ENCODE measurements around the gene LYRM2.

DNA sequence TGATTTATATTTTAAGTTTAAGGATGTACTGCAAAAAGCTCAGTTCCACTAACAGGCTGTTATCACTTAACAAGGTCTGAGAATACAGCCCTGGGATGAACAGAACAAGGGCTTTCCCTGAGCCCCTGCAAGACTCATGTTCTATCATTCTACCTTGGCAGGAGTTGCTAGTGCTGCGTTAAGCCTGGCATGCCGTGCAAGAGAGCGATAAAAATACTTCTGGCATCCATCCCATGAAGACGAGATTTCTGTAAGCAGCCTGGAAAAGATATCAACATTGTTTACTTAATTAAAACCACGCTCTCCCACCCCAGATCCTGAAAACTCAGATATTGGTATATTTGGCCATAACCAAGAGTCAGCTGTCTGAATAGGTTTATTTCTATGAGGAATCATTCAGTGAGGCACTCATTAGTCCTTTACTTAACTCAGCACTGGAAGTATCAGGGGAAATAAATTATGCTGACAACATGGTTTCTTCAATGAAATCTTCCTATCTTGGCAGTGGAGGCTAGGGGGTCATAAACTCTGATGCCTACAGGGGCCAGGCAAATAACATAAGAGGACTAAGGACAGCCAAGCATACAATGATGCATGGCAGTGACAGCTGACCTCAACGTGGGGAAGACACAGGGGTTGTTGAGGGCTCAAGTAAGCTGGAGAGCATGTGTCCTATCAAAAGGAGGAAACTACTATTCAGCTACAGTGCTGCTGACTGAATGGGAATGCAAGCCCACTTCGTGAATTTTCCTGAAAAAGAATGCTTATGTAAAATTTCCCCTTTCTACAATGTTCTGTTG, 37.6 kb upstream of the LYRM2 start:
- TF ChIP-seq POLR2AphosphoS5 (IDR thresholded peaks at IDR 0.05; ENCODE audit: borderline replicate concordance, low read depth, low read length), result no peak
- TF ChIP-seq EZH2 (IDR thresholded peaks at IDR 0.05), result no peak

Measured in SK-N-MC (cell line).